Hepatocyte (in vitro differentiated cells): Measurements from ENCODE around the gene NCOA7. TPM values are rescaled to one million over a fixed set of nuclear protein-coding genes. Genes with fewer than 3 reads are reported as not detected.
"Not testable (repeated sequence)": the region's sequence is repeated elsewhere in the genome, so short reads cannot be mapped to it uniquely, and the experiment has no call there.

ENCODE experiments used
- DNase-seq: peaks from one replicate; pipeline ENCODE4 v3.0.0-alpha.2; 2016; ENCODE audit warnings: low spot score
- H2AFZ ChIP-seq: fragments of 200-600 bp; sonication (generic); 2 replicates; pipeline ENCODE4 v1.6.0; 2016; ENCODE audit warnings: antibody characterized with exemption, mild to moderate bottlenecking
- H3K27ac ChIP-seq: fragments of 200-600 bp; sonication (generic); 2 replicates; pipeline ENCODE4 v1.5.1; 2016; ENCODE audit warnings: mild to moderate bottlenecking
- H3K27me3 ChIP-seq: fragments of 200-600 bp; sonication (generic); 2 replicates; pipeline ENCODE4 v1.6.1; 2016
- H3K36me3 ChIP-seq: fragments of 200-600 bp; sonication (generic); replicated peaks from 2 replicates; pipeline ENCODE4 v1.5.1; 2016; ENCODE audit warnings: low read depth; ENCODE audit not compliant: insufficient read depth
- H3K4me1 ChIP-seq: fragments of 200-600 bp; sonication (generic); 2 replicates; pipeline ENCODE4 v1.5.1; 2016; ENCODE audit warnings: mild to moderate bottlenecking, moderate library complexity; ENCODE audit not compliant: insufficient read depth
- H3K4me2 ChIP-seq: fragments of 200-600 bp; sonication (generic); 2 replicates; pipeline ENCODE4 v1.6.0; 2016
- H3K4me3 ChIP-seq: fragments of 200-600 bp; sonication (generic); 2 replicates; pipeline ENCODE4 v1.5.1; 2016; ENCODE audit warnings: mild to moderate bottlenecking
- H3K79me2 ChIP-seq: fragments of 200-600 bp; sonication (generic); 2 replicates; pipeline ENCODE4 v1.6.0; 2017; ENCODE audit warnings: mild to moderate bottlenecking
- H3K9me2 ChIP-seq: fragments of 200-600 bp; sonication (generic); replicated peaks from 2 replicates; pipeline ENCODE4 v1.6.0; 2017; ENCODE audit warnings: mild to moderate bottlenecking; ENCODE audit not compliant: insufficient read depth
- H3K9me3 ChIP-seq: fragments of 200-600 bp; sonication (generic); 2 replicates; pipeline ENCODE4 v1.5.1; 2016; ENCODE audit warnings: low read depth, mild to moderate bottlenecking
- H4K20me1 ChIP-seq: fragments of 200-600 bp; sonication (generic); 2 replicates; pipeline ENCODE4 v1.6.0; 2016; ENCODE audit warnings: mild to moderate bottlenecking; ENCODE audit not compliant: insufficient read depth, poor library complexity, severe bottlenecking
- CTCF ChIP-seq: fragments of 200-600 bp; sonication (generic); IDR thresholded peaks from 2 replicates; pipeline ENCODE4 v1.5.1; 2016; ENCODE audit warnings: antibody characterized with exemption, mild to moderate bottlenecking; ENCODE audit not compliant: poor library complexity
- EZH2 ChIP-seq: fragments of 200-600 bp; sonication (generic); IDR thresholded peaks from 2 replicates; pipeline ENCODE4 v1.6.1; 2016; ENCODE audit warnings: antibody characterized with exemption, mild to moderate bottlenecking, borderline replicate concordance
- EZH2phosphoT487 ChIP-seq: fragments of 200-600 bp; sonication (generic); IDR thresholded peaks from one replicate; pipeline ENCODE4 v1.6.1; 2018; ENCODE audit warnings: antibody characterized with exemption, mild to moderate bottlenecking, low read depth, moderate library complexity; ENCODE audit not compliant: unreplicated experiment, severe bottlenecking
- WGBS: methylation state at CpG from one replicate; pipeline ENCODE4 v1.1.6; 2016; ENCODE audit warnings: low lambda C conversion rate; ENCODE audit errors: missing lambda C conversion rate; 5-methylcytosine and 5-hydroxymethylcytosine counted together
- polyA plus RNA-seq: library from polyadenylated mRNA; unstranded; fragments of >200 nt; fragmentation: Nextera tagmentation; extraction: Ambion mirVana; gene quantifications from 2 replicates; pipeline ENCODE4 v1.2.1, GENCODE V29; 2016
- total RNA-seq: library from RNA; depleted of rRNA; stranded (reverse); fragments of >200 nt; gene quantifications from 2 replicates; pipeline ENCODE4 v1.2.3, GENCODE V29; 2014

The NCOA7 gene
- total and polyA plus RNA-seq, 2 experiments from 2014 or later = 17.3 to 42.0 TPM

- no peak overlapping the region for H3K4me3 ChIP-seq
- TF ChIP-seq EZH2 (no peak), CTCF (no peak), EZH2phosphoT487 (no peak)
Measured at GRCh38 chr6:125963817-125964216, 173.1 kb downstream of the NCOA7 start.

GRCh38 chr6:125966569-125966968 lies 175.8 kb downstream of the NCOA7 start:
- Histone ChIP-seq H3K79me2 (peaks cover 69% of the 10 kb centered on the region), H3K36me3 (no peaks in the 10 kb centered on the region), H3K9me2 (no peaks in the 10 kb centered on the region), H3K4me1 (no peaks in the 10 kb centered on the region), H3K27ac (no peak overlapping the region), H3K4me2 (no peak overlapping the region), H2AFZ (no peak overlapping the region), H3K9me3 (no peaks in the 10 kb centered on the region), H3K4me3 (no peak overlapping the region), H3K27me3 (no peaks in the 10 kb centered on the region), H4K20me1 (peaks cover 4% of the 10 kb centered on the region)
- no peak for TF ChIP-seq CTCF
- no peak for TF ChIP-seq EZH2
- TF ChIP-seq EZH2phosphoT487 = no peak
- 100% methylated on average over 1 of the region's 1 CpG for WGBS
- DNase-seq = no peak

More at GRCh38 chr6:125963817-125964216, 173.1 kb downstream of the NCOA7 start:
- no peaks in the 10 kb centered on the region for H3K9me2 ChIP-seq
- no peaks in the 10 kb centered on the region for H3K27me3 ChIP-seq
- H3K4me1 ChIP-seq = no peaks in the 10 kb centered on the region
- H3K79me2 ChIP-seq = peaks cover 81% of the 10 kb centered on the region
- 83% methylated on average over 2 of the region's 2 CpGs for WGBS
- no peak overlapping the region for H2AFZ ChIP-seq
- no peaks in the 10 kb centered on the region for H3K9me3 ChIP-seq
- H3K27ac ChIP-seq = no peak overlapping the region
- peaks cover 4% of the 10 kb centered on the region for H4K20me1 ChIP-seq
- H3K36me3 ChIP-seq = no peaks in the 10 kb centered on the region
- DNase-seq = no peak
- no peak overlapping the region for H3K4me2 ChIP-seq

- no peaks in the 10 kb centered on the region for H3K4me1 ChIP-seq
- H3K4me2 ChIP-seq = no peak overlapping the region
- H3K27me3 ChIP-seq = no peaks in the 10 kb centered on the region
- no peaks in the 10 kb centered on the region for H3K9me2 ChIP-seq
- TF ChIP-seq EZH2phosphoT487 = no peak
- TF ChIP-seq EZH2 = no peak
- no peak for TF ChIP-seq CTCF
- no peak overlapping the region for H3K27ac ChIP-seq
- H3K79me2 ChIP-seq = peaks cover 56% of the 10 kb centered on the region
- H3K4me3 ChIP-seq = no peak overlapping the region
- DNase-seq = no peak
- peaks cover 4% of the 10 kb centered on the region for H4K20me1 ChIP-seq
- 92% methylated on average over 2 of the region's 2 CpGs for WGBS
- no peaks in the 10 kb centered on the region for H3K9me3 ChIP-seq
- no peak overlapping the region for H2AFZ ChIP-seq
- no peaks in the 10 kb centered on the region for H3K36me3 ChIP-seq
Measured at GRCh38 chr6:125968493-125968892, 177.7 kb downstream of the NCOA7 start.

- no peaks in the 10 kb centered on the region for H3K9me3 ChIP-seq
- TF ChIP-seq EZH2 = no peak
- no peak for TF ChIP-seq EZH2phosphoT487
- no peak for TF ChIP-seq CTCF
- WGBS = 97% methylated on average over 2 of the region's 2 CpGs
Measured at GRCh38 chr6:125970760-125971159, 180.0 kb downstream of the NCOA7 start.

GRCh38 chr6:125972478-125972877 lies 181.7 kb downstream of the NCOA7 start:
- H3K4me1 ChIP-seq, H3K36me3 ChIP-seq, H4K20me1 ChIP-seq, H2AFZ ChIP-seq, DNase-seq, H3K27me3 ChIP-seq, H3K9me2 ChIP-seq, H3K4me3 ChIP-seq, H3K4me2 ChIP-seq, H3K9me3 ChIP-seq, H3K27ac ChIP-seq: not testable (repeated sequence)
- H3K79me2 ChIP-seq = peaks cover 22% of the 10 kb centered on the region
- whole genome bisulfite sequencing = 95% methylated on average over 1 of the region's 1 CpG

More at GRCh38 chr6:125970760-125971159, 180.0 kb downstream of the NCOA7 start:
- Histone ChIP-seq H3K36me3 (no peaks in the 10 kb centered on the region), H4K20me1 (no peaks in the 10 kb centered on the region), H3K27ac (no peak overlapping the region), H3K79me2 (peaks cover 35% of the 10 kb centered on the region), H3K27me3 (no peaks in the 10 kb centered on the region), H3K9me2 (no peaks in the 10 kb centered on the region), H3K4me1 (no peaks in the 10 kb centered on the region), H3K4me3 (no peak overlapping the region), H2AFZ (no peak overlapping the region), H3K4me2 (no peak overlapping the region)
- no peak for DNase-seq
